ENCODE measurements around the gene NYNRIN.

The NYNRIN gene

DNA sequence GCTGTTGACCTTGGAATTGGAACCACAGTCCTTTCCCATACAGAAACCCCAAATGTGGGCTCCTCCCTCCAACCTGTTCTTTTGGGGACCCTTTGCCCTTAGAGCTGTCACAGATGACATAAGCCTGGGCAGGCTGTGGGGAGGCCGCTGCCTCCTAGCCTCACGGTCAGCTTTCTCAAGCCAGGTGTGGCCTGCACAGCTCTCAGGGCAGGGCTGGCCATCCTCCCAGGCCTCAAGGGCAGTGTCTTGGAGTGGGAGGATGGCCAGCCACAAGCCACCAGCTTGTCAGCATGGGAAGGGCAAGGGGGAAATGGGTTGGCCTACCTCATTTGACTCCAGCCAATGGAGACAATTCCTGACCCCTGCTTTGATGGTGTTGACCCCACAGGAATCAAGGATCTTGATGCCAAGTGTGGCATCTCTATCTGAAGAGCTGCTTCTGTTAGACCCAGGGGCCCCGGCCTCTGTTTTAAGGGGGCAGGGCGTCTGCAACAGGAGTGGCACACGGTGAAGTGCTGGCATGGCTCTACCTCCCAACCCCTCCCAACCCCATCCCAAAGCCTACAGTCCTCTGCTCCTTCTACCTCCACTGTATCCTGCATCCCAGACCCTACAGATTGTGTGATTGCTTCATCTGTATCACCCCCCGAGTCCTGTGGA, 19.2 kb downstream of the NYNRIN start:
- WGBS: 85% methylated on average over 6 of the region's 6 CpGs
- Histone ChIP-seq H3K9me3 (ENCODE audit: control insufficient read depth, low read length) (no peaks in the 10 kb centered on the region), H3K36me3 (ENCODE audit: control insufficient read depth in 1 of 2, insufficient read depth in 2 of 2, low read depth in 1 of 2, low read length in 2 of 2) (peaks cover 29 to 31% of the 10 kb centered on the region in 2 experiments), H3K4me1 (ENCODE audit: control insufficient read depth, insufficient read depth, low read depth, low read length) (no peaks in the 10 kb centered on the region), H2BK5ac (ENCODE audit: low read depth, low read length, poor library complexity, severe bottlenecking) (no peak overlapping the region), H3K4ac (ENCODE audit: low read depth in 1 of 2, low read length in 2 of 2) (no peak overlapping the region), H3K9ac (ENCODE audit: low read length) (no peak overlapping the region), H2BK12ac (ENCODE audit: low read length in 2 of 2) (no peak overlapping the region), H3K27ac (ENCODE audit: low read length, poor library complexity, severe bottlenecking) (no peak overlapping the region), H4K91ac (ENCODE audit: low read length) (no peak overlapping the region), H2AK5ac (ENCODE audit: low read length, severe bottlenecking) (no peak overlapping the region), H3K4me2 (ENCODE audit: low read length, poor library complexity, severe bottlenecking) (no peak overlapping the region), H3K4me3 (ENCODE audit: insufficient read depth in 1 of 2, low read depth in 1 of 2, low read length in 2 of 2) (no peak overlapping the region), H3K18ac (ENCODE audit: low read depth in 1 of 2, low read length in 2 of 2) (no peak overlapping the region), H3K79me1 (replicated peaks; ENCODE audit: low read length, poor library complexity, severe bottlenecking) (no peaks in the 10 kb centered on the region), H3K23ac (ENCODE audit: low read length in 2 of 2) (no peak overlapping the region), H2BK120ac (ENCODE audit: low read depth, low read length) (no peak overlapping the region), H3K14ac (ENCODE audit: low read length in 2 of 2) (no peak overlapping the region), H4K8ac (ENCODE audit: low read length) (no peak overlapping the region), H2BK15ac (ENCODE audit: low read depth, poor library complexity, severe bottlenecking) (no peak overlapping the region), H3K27me3 (ENCODE audit: control insufficient read depth in 1 of 2, insufficient read depth in 1 of 2, low read length in 2 of 2) (peaks cover 6 to 18% of the 10 kb centered on the region in 2 experiments), H2AFZ (ENCODE audit: low read depth, low read length) (no peak overlapping the region)
- no peak for DNase-seq

DNA sequence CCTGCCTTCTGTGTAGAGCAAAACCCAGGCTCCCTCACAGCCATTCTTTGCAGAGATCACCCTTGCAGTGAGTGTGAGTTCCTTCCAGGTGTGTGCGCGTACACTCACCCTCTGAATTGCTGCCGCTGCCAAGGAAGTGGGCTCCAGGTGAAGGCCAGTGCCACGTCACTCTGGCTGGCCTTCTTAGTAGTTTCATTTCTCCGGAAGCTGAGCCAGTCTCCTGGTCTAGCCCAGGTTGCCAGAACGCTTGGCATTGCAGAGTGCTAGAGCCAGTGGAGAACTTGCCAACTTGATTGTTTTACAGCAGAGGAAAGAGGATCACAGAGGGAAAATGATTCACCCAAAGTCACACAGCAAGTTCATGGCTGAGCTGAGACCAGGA, 19.7 kb downstream of the NYNRIN start:
- Histone ChIP-seq H2BK120ac (ENCODE audit: low read depth, low read length) (no peak overlapping the region), H2AFZ (ENCODE audit: low read depth, low read length) (no peak overlapping the region)
- WGBS: 95% methylated on average over 6 of the region's 6 CpGs

DNA sequence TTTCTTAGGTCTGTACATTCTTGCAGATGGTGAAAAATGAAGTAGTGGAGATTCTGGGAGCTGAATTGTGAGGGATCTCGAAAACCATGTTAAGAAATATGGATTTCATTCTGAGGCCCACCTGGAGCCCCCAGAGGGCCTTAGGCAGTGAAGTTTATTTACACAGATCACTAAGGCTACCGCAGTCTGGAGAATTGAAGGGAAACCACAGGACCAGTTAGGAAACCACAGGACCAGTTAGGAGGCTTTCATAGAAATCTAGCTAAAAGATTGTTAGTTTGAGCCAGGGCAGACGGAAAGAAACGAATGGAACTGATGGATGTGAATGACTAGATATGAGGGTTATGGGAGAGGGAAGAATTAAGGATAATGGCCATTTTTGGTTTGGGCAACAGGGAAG, 23.5 kb downstream of the NYNRIN start:
- Histone ChIP-seq H4K91ac (ENCODE audit: low read length) (no peak overlapping the region), H3K4me3 (ENCODE audit: insufficient read depth in 1 of 2, low read depth in 1 of 2, low read length in 2 of 2) (no peak overlapping the region), H3K9me3 (ENCODE audit: control insufficient read depth, low read length) (no peaks in the 10 kb centered on the region), H2BK15ac (ENCODE audit: low read depth, poor library complexity, severe bottlenecking) (no peak overlapping the region), H2BK5ac (ENCODE audit: low read depth, low read length, poor library complexity, severe bottlenecking) (no peak overlapping the region), H2AK5ac (ENCODE audit: low read length, severe bottlenecking) (no peak overlapping the region), H3K4me1 (ENCODE audit: control insufficient read depth, insufficient read depth, low read depth, low read length) (no peaks in the 10 kb centered on the region), H3K9ac (ENCODE audit: low read length) (no peak overlapping the region), H3K27me3 (ENCODE audit: control insufficient read depth in 1 of 2, insufficient read depth in 1 of 2, low read length in 2 of 2) (peaks cover 6 to 24% of the 10 kb centered on the region in 2 experiments), H2AFZ (ENCODE audit: low read depth, low read length) (no peak overlapping the region), H4K8ac (ENCODE audit: low read length) (no peak overlapping the region), H2BK12ac (ENCODE audit: low read length in 2 of 2) (no peak overlapping the region), H3K23ac (ENCODE audit: low read length in 2 of 2) (no peak overlapping the region), H3K27ac (ENCODE audit: low read length, poor library complexity, severe bottlenecking) (no peak overlapping the region), H3K4ac (ENCODE audit: low read depth in 1 of 2, low read length in 2 of 2) (no peak overlapping the region), H3K36me3 (ENCODE audit: control insufficient read depth in 1 of 2, insufficient read depth in 2 of 2, low read depth in 1 of 2, low read length in 2 of 2) (peaks cover 0 to 5% of the 10 kb centered on the region in 2 experiments), H3K4me2 (ENCODE audit: low read length, poor library complexity, severe bottlenecking) (no peak overlapping the region), H3K18ac (ENCODE audit: low read depth in 1 of 2, low read length in 2 of 2) (no peak overlapping the region), H2BK120ac (ENCODE audit: low read depth, low read length) (no peak overlapping the region), H3K14ac (ENCODE audit: low read length in 2 of 2) (no peak overlapping the region), H3K79me1 (replicated peaks; ENCODE audit: low read length, poor library complexity, severe bottlenecking) (no peaks in the 10 kb centered on the region)
- 85% methylated on average over 4 of the region's 4 CpGs for WGBS
- DNase-seq: no peak

More for the DNA sequence above, 19.7 kb downstream of the NYNRIN start:
- Histone ChIP-seq H3K27me3 (ENCODE audit: control insufficient read depth in 1 of 2, insufficient read depth in 1 of 2, low read length in 2 of 2) (peaks cover 6 to 23% of the 10 kb centered on the region in 2 experiments), H2AK5ac (ENCODE audit: low read length, severe bottlenecking) (no peak overlapping the region), H2BK15ac (ENCODE audit: low read depth, poor library complexity, severe bottlenecking) (no peak overlapping the region), H3K4me2 (ENCODE audit: low read length, poor library complexity, severe bottlenecking) (no peak overlapping the region), H3K79me1 (replicated peaks; ENCODE audit: low read length, poor library complexity, severe bottlenecking) (no peaks in the 10 kb centered on the region), H3K4ac (ENCODE audit: low read depth in 1 of 2, low read length in 2 of 2) (no peak overlapping the region), H3K9me3 (ENCODE audit: control insufficient read depth, low read length) (no peaks in the 10 kb centered on the region), H4K91ac (ENCODE audit: low read length) (no peak overlapping the region), H3K9ac (ENCODE audit: low read length) (no peak overlapping the region), H3K4me1 (ENCODE audit: control insufficient read depth, insufficient read depth, low read depth, low read length) (no peaks in the 10 kb centered on the region), H3K4me3 (ENCODE audit: insufficient read depth in 1 of 2, low read depth in 1 of 2, low read length in 2 of 2) (no peak overlapping the region), H3K23ac (ENCODE audit: low read length in 2 of 2) (no peak overlapping the region), H3K18ac (ENCODE audit: low read depth in 1 of 2, low read length in 2 of 2) (no peak overlapping the region), H3K27ac (ENCODE audit: low read length, poor library complexity, severe bottlenecking) (no peak overlapping the region), H3K14ac (ENCODE audit: low read length in 2 of 2) (no peak overlapping the region), H3K36me3 (ENCODE audit: control insufficient read depth in 1 of 2, insufficient read depth in 2 of 2, low read depth in 1 of 2, low read length in 2 of 2) (peaks cover 25 to 26% of the 10 kb centered on the region in 2 experiments), H4K8ac (ENCODE audit: low read length) (no peak overlapping the region), H2BK5ac (ENCODE audit: low read depth, low read length, poor library complexity, severe bottlenecking) (no peak overlapping the region), H2BK12ac (ENCODE audit: low read length in 2 of 2) (no peak overlapping the region)
- no peak for DNase-seq

DNA sequence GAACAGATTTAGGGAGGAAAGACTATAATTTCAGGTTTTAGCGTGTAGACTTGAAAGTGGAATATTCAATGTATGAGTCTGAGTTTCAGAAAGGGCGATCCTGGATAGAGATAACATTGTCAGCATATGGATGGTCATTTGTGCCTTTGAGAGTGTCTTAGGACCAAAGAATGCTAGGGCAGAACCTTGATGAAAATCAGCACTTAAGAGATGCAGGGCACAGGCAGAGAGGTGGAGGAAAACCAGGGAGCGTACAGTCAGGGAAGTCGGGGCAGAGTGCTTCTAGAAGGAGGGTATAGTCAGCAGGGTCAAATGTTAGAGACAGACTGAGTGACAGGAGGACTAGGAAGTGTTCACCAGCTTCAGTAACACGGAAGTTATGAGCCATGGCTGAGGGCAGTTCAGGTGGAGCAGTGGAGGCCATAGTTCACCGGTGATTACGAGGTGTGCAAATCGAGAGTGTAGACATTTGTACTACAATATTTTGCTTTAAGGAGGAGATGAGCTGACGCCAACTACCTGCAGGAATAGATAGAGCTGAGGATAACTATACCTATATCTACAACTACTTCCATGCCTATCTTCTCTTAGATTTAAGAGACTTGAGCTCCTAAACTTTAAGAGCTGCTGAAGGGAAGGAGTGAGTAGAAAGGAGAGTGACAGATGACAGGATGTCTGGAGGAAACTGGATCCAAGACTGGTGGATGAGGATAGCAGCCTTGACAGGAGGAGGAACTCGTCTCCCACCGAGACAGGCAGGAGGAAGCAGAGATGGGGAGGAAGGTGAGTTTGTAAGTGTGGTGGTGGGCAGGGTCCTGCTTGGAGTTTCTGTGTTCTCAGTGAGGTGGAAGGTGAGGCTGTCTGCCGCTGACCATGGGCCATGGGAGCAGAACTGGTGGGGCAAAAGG, 24.1 kb downstream of the NYNRIN start:
- Histone ChIP-seq H3K18ac (ENCODE audit: low read depth in 1 of 2, low read length in 2 of 2) (no peak overlapping the region), H3K4ac (ENCODE audit: low read depth in 1 of 2, low read length in 2 of 2) (no peak overlapping the region)
- WGBS: 70% methylated on average over 8 of the region's 12 CpGs

More for the DNA sequence above, 24.1 kb downstream of the NYNRIN start:
- no peaks in the 10 kb centered on the region for H3K9me3 ChIP-seq (ENCODE audit: control insufficient read depth, low read length)
- H3K4me3 ChIP-seq (ENCODE audit: insufficient read depth in 1 of 2, low read depth in 1 of 2, low read length in 2 of 2): no peak overlapping the region
- H4K91ac ChIP-seq (ENCODE audit: low read length): no peak overlapping the region
- H2BK12ac ChIP-seq (ENCODE audit: low read length in 2 of 2): no peak overlapping the region
- no peak for DNase-seq
- no peak overlapping the region for H3K9ac ChIP-seq (ENCODE audit: low read length)
- H2AFZ ChIP-seq (ENCODE audit: low read depth, low read length): no peak overlapping the region
- no peak overlapping the region for H2BK15ac ChIP-seq (ENCODE audit: low read depth, poor library complexity, severe bottlenecking)
- no peak overlapping the region for H2BK120ac ChIP-seq (ENCODE audit: low read depth, low read length)
- H3K23ac ChIP-seq (ENCODE audit: low read length in 2 of 2): no peak overlapping the region
- H3K14ac ChIP-seq (ENCODE audit: low read length in 2 of 2): no peak overlapping the region
- no peak overlapping the region for H3K27ac ChIP-seq (ENCODE audit: low read length, poor library complexity, severe bottlenecking)
- H3K4me1 ChIP-seq (ENCODE audit: control insufficient read depth, insufficient read depth, low read depth, low read length): no peaks in the 10 kb centered on the region
- peaks cover 6 to 24% of the 10 kb centered on the region in 2 experiments for H3K27me3 ChIP-seq (ENCODE audit: control insufficient read depth in 1 of 2, insufficient read depth in 1 of 2, low read length in 2 of 2)
- no peaks in the 10 kb centered on the region for H3K79me1 ChIP-seq (replicated peaks; ENCODE audit: low read length, poor library complexity, severe bottlenecking)
- H3K4me2 ChIP-seq (ENCODE audit: low read length, poor library complexity, severe bottlenecking): no peak overlapping the region
- no peak overlapping the region for H2BK5ac ChIP-seq (ENCODE audit: low read depth, low read length, poor library complexity, severe bottlenecking)
- no peak overlapping the region for H2AK5ac ChIP-seq (ENCODE audit: low read length, severe bottlenecking)
- no peak overlapping the region for H4K8ac ChIP-seq (ENCODE audit: low read length)
- H3K36me3 ChIP-seq (ENCODE audit: control insufficient read depth in 1 of 2, insufficient read depth in 2 of 2, low read depth in 1 of 2, low read length in 2 of 2): peaks cover 0 to 5% of the 10 kb centered on the region in 2 experiments
